ENCODE measurements around the gene POTEH.
"Not testable (repeated sequence)": the region's sequence is repeated elsewhere in the genome, so short reads cannot be mapped to it uniquely, and the experiment has no call there.

POTEH gene

GRCh38 chr22:15689749-15690125 is at the start of gene POTEH:
Gene POTEH (plus strand): TSS chr22:15690026. CDS start chr22:15690078, 52 bp downstream.
- not testable (repeated sequence) for H3K27ac ChIP-seq

GRCh38 chr22:15642288-15642861 is 47.5 kb upstream of the POTEH start:
- H3K27ac ChIP-seq: not testable (repeated sequence)

- H3K27ac ChIP-seq: not testable (repeated sequence)
These were observed 37.9 kb upstream of the POTEH start for GRCh38 chr22:15651954-15652353.

GRCh38 chr22:15652738-15653137 is 37.1 kb upstream of the POTEH start:
- H3K27ac ChIP-seq: not testable (repeated sequence)

GRCh38 chr22:15653241-15653640 is 36.6 kb upstream of the POTEH start:
- not testable (repeated sequence) for H3K27ac ChIP-seq

- H3K27ac ChIP-seq: not testable (repeated sequence)
These were observed 28.7 kb upstream of the POTEH start for GRCh38 chr22:15661102-15661501.

- H3K27ac ChIP-seq: not testable (repeated sequence)
These were observed 25.1 kb upstream of the POTEH start for GRCh38 chr22:15664682-15665081.

- H3K27ac ChIP-seq: not testable (repeated sequence)
These were observed 24.3 kb upstream of the POTEH start for GRCh38 chr22:15665478-15665877.

GRCh38 chr22:15669430-15669829 is 20.4 kb upstream of the POTEH start:
- H3K27ac ChIP-seq: not testable (repeated sequence)

GRCh38 chr22:15679702-15680101 is 10.1 kb upstream of the POTEH start:
- not testable (repeated sequence) for H3K27ac ChIP-seq

GRCh38 chr22:15684115-15684514 is 5.7 kb upstream of the POTEH start:
- not testable (repeated sequence) for H3K27ac ChIP-seq

- not testable (repeated sequence) for H3K27ac ChIP-seq
These were observed 5.1 kb upstream of the POTEH start for GRCh38 chr22:15684695-15685094.

GRCh38 chr22:15685641-15686040 is 4.2 kb upstream of the POTEH start:
- not testable (repeated sequence) for H3K27ac ChIP-seq

GRCh38 chr22:15687086-15687485 is 2.7 kb upstream of the POTEH start:
- not testable (repeated sequence) for H3K27ac ChIP-seq

GRCh38 chr22:15687676-15688075 is 2.1 kb upstream of the POTEH start:
- not testable (repeated sequence) for H3K27ac ChIP-seq

- H3K27ac ChIP-seq: not testable (repeated sequence)
These were observed 1.7 kb upstream of the POTEH start for GRCh38 chr22:15688090-15688489.

- not testable (repeated sequence) for H3K27ac ChIP-seq
These were observed 646 bp upstream of the POTEH start for GRCh38 chr22:15689012-15689748.

GRCh38 chr22:15713600-15713999 is 23.8 kb downstream of the POTEH start:
- not testable (repeated sequence) for H3K27ac ChIP-seq

- H3K27ac ChIP-seq: not testable (repeated sequence)
These were observed 24.3 kb downstream of the POTEH start for GRCh38 chr22:15714125-15714524.

- not testable (repeated sequence) for H3K27ac ChIP-seq
These were observed 32.1 kb downstream of the POTEH start for GRCh38 chr22:15721884-15722283.

GRCh38 chr22:15729209-15729917 is 39.5 kb downstream of the POTEH start:
- not testable (repeated sequence) for H3K27ac ChIP-seq

GRCh38 chr22:15731023-15731422 is 41.2 kb downstream of the POTEH start:
- H3K27ac ChIP-seq: not testable (repeated sequence)

- H3K27ac ChIP-seq: not testable (repeated sequence)
These were observed 44.6 kb downstream of the POTEH start for GRCh38 chr22:15734411-15734810.
